Measurements from ENCODE around the gene NUDT2. TPM values are rescaled to one million over a fixed set of nuclear protein-coding genes. Genes with fewer than 3 reads are reported as not detected.

NUDT2 gene
- total and polyA plus RNA-seq, 2 of the 4 experiments (the other 2 are of a cell fraction), result 36.6 to 45.0 TPM

DNA sequence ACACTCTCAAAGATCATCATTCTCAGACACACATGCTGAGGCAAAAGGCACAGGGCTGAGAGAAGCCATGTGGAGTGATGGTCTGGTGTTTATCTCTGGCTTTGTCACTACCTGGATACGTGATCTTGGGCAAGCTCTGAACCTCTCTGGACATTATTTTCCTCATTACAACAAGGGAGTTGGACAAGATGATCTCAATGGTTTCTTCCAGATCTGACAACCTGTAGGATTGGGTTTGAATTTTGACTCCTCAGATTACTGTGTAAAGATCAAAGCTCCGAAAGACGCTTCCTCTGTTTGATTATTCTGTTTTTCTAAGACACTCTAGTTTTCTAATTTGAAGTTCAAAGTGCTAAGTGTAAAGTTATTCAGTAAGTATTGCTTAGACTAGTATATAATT is 20.0 kb downstream of the NUDT2 start:
- H3K14ac ChIP-seq (replicated peaks; ENCODE audit: low read depth, low read length), result no peak overlapping the region
- whole genome bisulfite sequencing, 2 experiments (ENCODE audit: extremely low coverage in 2 of 2, insufficient read length in 1 of 2), result no CpG with 5 or more reads among the region's 3 CpGs
- no peak overlapping the region for H2BK15ac ChIP-seq (ENCODE audit: low read depth, low read length)
- no peak overlapping the region for H4K8ac ChIP-seq (ENCODE audit: low read depth in 2 of 2, low read length in 2 of 2)
- no peak overlapping the region for H4K5ac ChIP-seq (ENCODE audit: low read depth, low read length)
- BruUV-seq (replicated peaks), result no TSS peak
- CTCF ChIA-PET, result no interaction called here
- H3K4ac ChIP-seq (ENCODE audit: low read depth, low read length), result no peak overlapping the region
- ATAC-seq (ENCODE audit: low read depth) (no peak), DNase-seq (no peak)
- no peak overlapping the region for H3K4me3 ChIP-seq (ENCODE audit: insufficient read depth, low read depth, low read length)
- no peak overlapping the region for H2BK120ac ChIP-seq (ENCODE audit: low read depth, low read length)
- in situ Hi-C loops (cut with MboI; ENCODE audit: low sequenced_read_pairs) (no loop called here), dilution Hi-C loops (cut with HindIII; ENCODE audit: low sequenced_read_pairs, unreplicated experiment) (no loop called here), intact Hi-C loops (cut with micrococcal nuclease) (no loop called here)
- H3K4me1 ChIP-seq (ENCODE audit: control insufficient read depth, insufficient read depth, low read length), result no peaks in the 10 kb centered on the region
- no peak overlapping the region for H3K23ac ChIP-seq (ENCODE audit: low read depth, low read length)
- TF ChIP-seq MAFK (IDR thresholded peaks at IDR 0.05; ENCODE audit: low read depth, low read length) (no peak), NFE2L2 (IDR thresholded peaks at IDR 0.05; ENCODE audit: low read depth, low read length) (no peak), MAZ (IDR thresholded peaks at IDR 0.05; ENCODE audit: borderline replicate concordance, low read depth, low read length) (no peak), SMC3 (IDR thresholded peaks at IDR 0.05; ENCODE audit: low read depth, low read length) (no peak), BHLHE40 (IDR thresholded peaks at IDR 0.05; ENCODE audit: low read depth, low read length) (no peak), FOS (IDR thresholded peaks at IDR 0.05; ENCODE audit: low read depth, low read length) (no peak), CHD1 (IDR thresholded peaks at IDR 0.05; ENCODE audit: low read depth, low read length) (no peak), RAD21 (IDR thresholded peaks at IDR 0.05; ENCODE audit: low read length) (no peak), CEBPB (IDR thresholded peaks at IDR 0.05; ENCODE audit: low read depth, low read length) (no peak), POLR2A (IDR thresholded peaks at IDR 0.05; ENCODE audit: low read depth, low read length) (no peak), MXI1 (IDR thresholded peaks at IDR 0.05; ENCODE audit: borderline replicate concordance, low read depth, low read length) (no peak), RCOR1 (IDR thresholded peaks at IDR 0.05; ENCODE audit: insufficient replicate concordance, low read length) (no peak), RFX5 (IDR thresholded peaks at IDR 0.05; ENCODE audit: low read depth, low read length) (no peak)
- TF ChIP-seq, protein P1, sequence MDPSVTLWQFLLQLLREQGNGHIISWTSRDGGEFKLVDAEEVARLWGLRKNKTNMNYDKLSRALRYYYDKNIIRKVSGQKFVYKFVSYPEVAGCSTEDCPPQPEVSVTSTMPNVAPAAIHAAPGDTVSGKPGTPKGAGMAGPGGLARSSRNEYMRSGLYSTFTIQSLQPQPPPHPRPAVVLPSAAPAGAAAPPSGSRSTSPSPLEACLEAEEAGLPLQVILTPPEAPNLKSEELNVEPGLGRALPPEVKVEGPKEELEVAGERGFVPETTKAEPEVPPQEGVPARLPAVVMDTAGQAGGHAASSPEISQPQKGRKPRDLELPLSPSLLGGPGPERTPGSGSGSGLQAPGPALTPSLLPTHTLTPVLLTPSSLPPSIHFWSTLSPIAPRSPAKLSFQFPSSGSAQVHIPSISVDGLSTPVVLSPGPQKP (IDR thresholded peaks at IDR 0.05; ENCODE audit: borderline replicate concordance, low read depth, low read length), result no peak
- TF ChIP-seq, protein P2, sequence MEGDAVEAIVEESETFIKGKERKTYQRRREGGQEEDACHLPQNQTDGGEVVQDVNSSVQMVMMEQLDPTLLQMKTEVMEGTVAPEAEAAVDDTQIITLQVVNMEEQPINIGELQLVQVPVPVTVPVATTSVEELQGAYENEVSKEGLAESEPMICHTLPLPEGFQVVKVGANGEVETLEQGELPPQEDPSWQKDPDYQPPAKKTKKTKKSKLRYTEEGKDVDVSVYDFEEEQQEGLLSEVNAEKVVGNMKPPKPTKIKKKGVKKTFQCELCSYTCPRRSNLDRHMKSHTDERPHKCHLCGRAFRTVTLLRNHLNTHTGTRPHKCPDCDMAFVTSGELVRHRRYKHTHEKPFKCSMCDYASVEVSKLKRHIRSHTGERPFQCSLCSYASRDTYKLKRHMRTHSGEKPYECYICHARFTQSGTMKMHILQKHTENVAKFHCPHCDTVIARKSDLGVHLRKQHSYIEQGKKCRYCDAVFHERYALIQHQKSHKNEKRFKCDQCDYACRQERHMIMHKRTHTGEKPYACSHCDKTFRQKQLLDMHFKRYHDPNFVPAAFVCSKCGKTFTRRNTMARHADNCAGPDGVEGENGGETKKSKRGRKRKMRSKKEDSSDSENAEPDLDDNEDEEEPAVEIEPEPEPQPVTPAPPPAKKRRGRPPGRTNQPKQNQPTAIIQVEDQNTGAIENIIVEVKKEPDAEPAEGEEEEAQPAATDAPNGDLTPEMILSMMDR (conservative IDR thresholded peaks at IDR 0.05; ENCODE audit: low read depth, low read length), result no peak
- TF ChIP-seq, protein P3, sequence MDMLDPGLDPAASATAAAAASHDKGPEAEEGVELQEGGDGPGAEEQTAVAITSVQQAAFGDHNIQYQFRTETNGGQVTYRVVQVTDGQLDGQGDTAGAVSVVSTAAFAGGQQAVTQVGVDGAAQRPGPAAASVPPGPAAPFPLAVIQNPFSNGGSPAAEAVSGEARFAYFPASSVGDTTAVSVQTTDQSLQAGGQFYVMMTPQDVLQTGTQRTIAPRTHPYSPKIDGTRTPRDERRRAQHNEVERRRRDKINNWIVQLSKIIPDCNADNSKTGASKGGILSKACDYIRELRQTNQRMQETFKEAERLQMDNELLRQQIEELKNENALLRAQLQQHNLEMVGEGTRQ (IDR thresholded peaks at IDR 0.05; ENCODE audit: low read depth, low read length), result no peak
- H2AK9ac ChIP-seq (replicated peaks; ENCODE audit: low read depth, low read length, poor library complexity), result no peak overlapping the region
- no peak overlapping the region for H2AK5ac ChIP-seq (ENCODE audit: low read depth, low read length)
- H2AFZ ChIP-seq (replicated peaks; ENCODE audit: low read length, poor library complexity), result no peak overlapping the region
- H3K27ac ChIP-seq (ENCODE audit: insufficient read depth, low read length), result no peak overlapping the region
- no peak overlapping the region for H4K91ac ChIP-seq (ENCODE audit: insufficient read depth, low read depth, low read length)
- no peak overlapping the region for H2BK20ac ChIP-seq (ENCODE audit: low read depth, low read length)
- no peaks in the 10 kb centered on the region for H4K20me1 ChIP-seq (ENCODE audit: insufficient read depth, low read length)
- H3K36me3 ChIP-seq (ENCODE audit: control insufficient read depth, insufficient read depth, low read length), result peaks cover 6% of the 10 kb centered on the region; the same call in 1 of the 2 replicates
- no peak overlapping the region for H3K56ac ChIP-seq (ENCODE audit: extremely low read depth, insufficient read depth, low read length)
- POLR2A ChIA-PET (ENCODE audit: unreplicated experiment), result no interaction called here
- no peak overlapping the region for H3K18ac ChIP-seq (ENCODE audit: low read depth, low read length)
- H2BK5ac ChIP-seq (ENCODE audit: low read depth, low read length, poor library complexity, severe bottlenecking), result no peak overlapping the region
- H3K9ac ChIP-seq (ENCODE audit: low read depth, low read length), result no peak overlapping the region
- no peaks in the 10 kb centered on the region for H3K79me1 ChIP-seq (ENCODE audit: low read depth in 1 of 2, low read length in 2 of 2)
- no peaks in the 10 kb centered on the region for H3K9me3 ChIP-seq (ENCODE audit: control insufficient read depth, insufficient read depth, low read length)
- H3K9me1 ChIP-seq (ENCODE audit: insufficient read depth, low read length), result no peaks in the 10 kb centered on the region; the same call in 1 of the 2 replicates
- no peak overlapping the region for H3K4me2 ChIP-seq (ENCODE audit: low read depth, low read length)
- H3K27me3 ChIP-seq (ENCODE audit: control insufficient read depth, insufficient read depth, low read length), result no peaks in the 10 kb centered on the region
